BJ (cell line): Measurements from ENCODE around the gene MYOZ1. TPM values are rescaled to one million over a fixed set of nuclear protein-coding genes. Genes with fewer than 3 reads are reported as not detected.

Experiments used
- CTCF ChIA-PET: fragments of 350-600 bp; formaldehyde crosslinking; extraction: SDS; loops from one replicate; lab custom pipeline; 2021; ENCODE audit warnings: antibody characterized with exemption, inconsistent platforms; lab: Yijun Ruan, JAX
- POLR2A ChIA-PET: fragments of 300-600 bp; sonication (Branson Sonifier 250); formaldehyde crosslinking; extraction: SDS; loops from one replicate; lab custom pipeline; 2021; ENCODE audit warnings: antibody characterized with exemption; lab: Charles Lee
- DNase-seq: peaks from one replicate; pipeline ENCODE4 v3.0.0-alpha.2; 2011; ENCODE audit warnings: low read depth
- H3K27me3 ChIP-seq: 2 replicates; pipeline ENCODE4 v1.6.0; 2011; ENCODE audit warnings: low read length; ENCODE audit not compliant: control insufficient read depth, insufficient read depth
- H3K36me3 ChIP-seq: 2 replicates; pipeline ENCODE4 v1.5.1; 2011; ENCODE audit warnings: low read length; ENCODE audit not compliant: control insufficient read depth, insufficient read depth
- H3K4me3 ChIP-seq: 2 replicates; pipeline ENCODE4 v1.5.1; 2011; ENCODE audit warnings: low read depth, mild to moderate bottlenecking, control low read depth, low read length
- CTCF ChIP-seq: IDR thresholded peaks from 2 replicates; pipeline ENCODE4 v1.5.1; 2011; ENCODE audit warnings: low read depth, mild to moderate bottlenecking, control low read depth, inconsistent platforms, low read length, moderate library complexity; ENCODE audit not compliant: insufficient read depth
- polyA plus RNA-seq: library from polyadenylated mRNA; depleted of rRNA; stranded (reverse); fragments of >200 nt; gene quantifications from 2 replicates; pipeline ENCODE4 v1.2.3, GENCODE V29; 2011

Gene MYOZ1
- polyA plus RNA-seq, 1 experiment, result 9.6 TPM

GRCh38 chr10:73655990-73656298 lies 14.7 kb upstream of the MYOZ1 start, which contains the start of gene SYNPO2L:
SYNPO2L (minus strand) TSS chr10:73656029; CDS start chr10:73655922, 107 bp downstream.
- H3K27me3 ChIP-seq, result no peaks in the 10 kb centered on the region
- TF ChIP-seq CTCF, result no peak
- POLR2A ChIA-PET, result no interaction called here
- no peak for DNase-seq
- H3K36me3 ChIP-seq, result no peaks in the 10 kb centered on the region
- CTCF ChIA-PET, result no interaction called here
- H3K4me3 ChIP-seq, result no peak within 1 kb of the TSS

- ChIA-PET CTCF (no interaction called here), POLR2A (no interaction called here)
- Histone ChIP-seq H3K4me3 (no peak overlapping the region), H3K27me3 (no peaks in the 10 kb centered on the region), H3K36me3 (no peaks in the 10 kb centered on the region)
- no peak for TF ChIP-seq CTCF
- no peak for DNase-seq
Observed at GRCh38 chr10:73655257-73655989, 14.1 kb upstream of the MYOZ1 start.

GRCh38 chr10:73653701-73654100 lies 12.4 kb upstream of the MYOZ1 start:
- ChIA-PET POLR2A (no interaction called here), CTCF (interaction anchor here (0.8 to 1.0 kb wide), 3 partner anchors 9 to 161 kb away, joined by 3 to 4 read pairs (median 3); no protein-coding TSS in a partner anchor)
- no peak for DNase-seq
- no peak for TF ChIP-seq CTCF
- Histone ChIP-seq H3K36me3 (no peaks in the 10 kb centered on the region), H3K4me3 (no peak overlapping the region), H3K27me3 (no peaks in the 10 kb centered on the region)

GRCh38 chr10:73653195-73653594 lies 11.9 kb upstream of the MYOZ1 start:
- POLR2A ChIA-PET, result no interaction called here
- Histone ChIP-seq H3K36me3 (no peaks in the 10 kb centered on the region), H3K4me3 (no peak overlapping the region), H3K27me3 (no peaks in the 10 kb centered on the region)
- CTCF ChIA-PET, result interaction anchor here (1.0 kb wide), 2 partner anchors 9 to 124 kb away, joined by 3 to 4 read pairs; no protein-coding TSS in a partner anchor
- no peak for DNase-seq
- TF ChIP-seq CTCF, result no peak

- H3K36me3 ChIP-seq, result no peaks in the 10 kb centered on the region
- POLR2A ChIA-PET, result no interaction called here
- no peak overlapping the region for H3K4me3 ChIP-seq
- DNase-seq, result peak; percentile 19
- TF ChIP-seq CTCF, result no peak
- no peaks in the 10 kb centered on the region for H3K27me3 ChIP-seq
- CTCF ChIA-PET, result interaction anchor here (1.0 to 10.6 kb wide), 3 partner anchors 121 to 229 kb away, joined by 4 to 181 read pairs (median 6); no protein-coding TSS in a partner anchor
Observed at GRCh38 chr10:73650537-73651331, 9.5 kb upstream of the MYOZ1 start.
